ENCODE results near the gene BAHCC1. TPM values are rescaled to one million over a fixed set of nuclear protein-coding genes. Genes with fewer than 3 reads are reported as not detected.

BAHCC1 gene
- total and polyA plus RNA-seq, 10 of the 15 experiments (the other 5 are each of a cell fraction or from before 2014, with no cell fraction given) = 0.03 to 0.14 (median 0.11) TPM; not detected in 6

GRCh38 chr17:81512562-81513371, 117.5 kb downstream of the BAHCC1 start, which contains the start of gene ACTG1 (continued):
- TF ChIP-seq BCLAF1 (IDR thresholded peaks at IDR 0.05) = no peak
- no peak for TF ChIP-seq CREB1 (IDR thresholded peaks at IDR 0.05; ENCODE audit: low read depth)
- TF ChIP-seq KAT2A (conservative IDR thresholded peaks at IDR 0.05; ENCODE audit: control insufficient read depth, low read depth, low read length) = no peak
- TF ChIP-seq SREBF1 (IDR thresholded peaks at IDR 0.05; ENCODE audit: low read length) = no peak
- peak; percentile 9; the same call in 1 of the 2 replicates for TF ChIP-seq PAX5 (IDR thresholded peaks at IDR 0.05; ENCODE audit: borderline replicate concordance, low read depth, low read length)
- no peak for TF ChIP-seq ZSCAN29 (IDR thresholded peaks at IDR 0.05)
- TF ChIP-seq E2F4 (IDR thresholded peaks at IDR 0.05; ENCODE audit: low read depth, low read length) = no peak
- no peak for TF ChIP-seq PBX3 (IDR thresholded peaks at IDR 0.05; ENCODE audit: insufficient replicate concordance, low read depth, low read length)
- TF ChIP-seq IKZF2 (IDR thresholded peaks at IDR 0.05) = no peak
- TF ChIP-seq MYC (IDR thresholded peaks at IDR 0.05; ENCODE audit: insufficient read depth, insufficient read length, insufficient replicate concordance, low read length, severe bottlenecking) = no peak
- no peak for TF ChIP-seq ESRRA (IDR thresholded peaks at IDR 0.05; ENCODE audit: low read length)
- TF ChIP-seq JUNB (IDR thresholded peaks at IDR 0.05) = no peak
- TF ChIP-seq ZNF687 (IDR thresholded peaks at IDR 0.05) = peak; percentile 96
- TF ChIP-seq IRF4 (IDR thresholded peaks at IDR 0.05; ENCODE audit: low read depth, low read length) = no peak
- no peak for TF ChIP-seq HDAC2 (IDR thresholded peaks at IDR 0.05)
- no peak; the same call in 1 of the 2 replicates for TF ChIP-seq NR2C1 (IDR thresholded peaks at IDR 0.05)
- TF ChIP-seq RBBP5 (conservative IDR thresholded peaks at IDR 0.05) = no peak
- TF ChIP-seq SIN3A (IDR thresholded peaks at IDR 0.05; ENCODE audit: low read depth, low read length) = peak; percentile 65; the same call in 1 of the 2 replicates
- TF ChIP-seq CHD4 (IDR thresholded peaks at IDR 0.05) = no peak
- no peak for TF ChIP-seq ZNF622 (IDR thresholded peaks at IDR 0.05)
- peak; percentile 38; the same call in 1 of the 2 replicates for TF ChIP-seq HCFC1 (IDR thresholded peaks at IDR 0.05; ENCODE audit: low read length)
- TF ChIP-seq NFIC (IDR thresholded peaks at IDR 0.05; ENCODE audit: low read depth, low read length) = no peak
- no peak for TF ChIP-seq ZNF207 (IDR thresholded peaks at IDR 0.05; ENCODE audit: borderline replicate concordance)
